Naive thymus-derived CD4-positive, alpha-beta T cell (primary cell): ENCODE results near the gene ST3GAL6. TPM values are rescaled to one million over a fixed set of nuclear protein-coding genes. Genes with fewer than 3 reads are reported as not detected.

Source experiments
- ATAC-seq: fragments of 150-1000 bp; cut with Tn5 transposase; 2 replicates; pipeline ENCODE4 v1.10.0; 2021; ENCODE audit warnings: mild to moderate bottlenecking, moderate library complexity
- CTCF ChIA-PET: fragments of 350-600 bp; sonication (Branson Sonifier 250); formaldehyde crosslinking; loops from one replicate; lab custom pipeline; 2021; ENCODE audit warnings: antibody characterized with exemption; lab: Charles Lee
- POLR2A ChIA-PET: fragments of 350-600 bp; sonication (Branson Sonifier 250); formaldehyde crosslinking; loops from one replicate; lab custom pipeline; 2021; ENCODE audit warnings: antibody characterized with exemption, inconsistent platforms; lab: Charles Lee
- DNase-seq, 9 donors: peaks; one replicate each; pipeline versions ENCODE4 v3.0.0 to v3.0.0-alpha.2; 2020 to 2022; ENCODE audit warnings: mixed read lengths in 1 of 9
- H3K27ac ChIP-seq: one replicate; pipeline ENCODE4 v1.7.0; 2013; ENCODE audit warnings: mild to moderate bottlenecking, low read depth, low read length, moderate library complexity
- H3K27me3 ChIP-seq, 2 donors: one replicate each; pipeline ENCODE4 v1.7.0; 2013; ENCODE audit warnings: low read length in 2 of 2, mild to moderate bottlenecking in 2 of 2, moderate library complexity in 2 of 2; ENCODE audit not compliant: control insufficient read depth in 2 of 2, insufficient read depth in 2 of 2
- H3K36me3 ChIP-seq, 3 experiments: 1 replicate in 2 of 3; 2 replicates in 1 of 3; pipeline ENCODE4 v1.7.0; 2013; ENCODE audit warnings: low read length in 3 of 3, mild to moderate bottlenecking in 3 of 3, moderate library complexity in 1 of 3; ENCODE audit not compliant: insufficient read depth in 3 of 3, control insufficient read depth in 2 of 3
- H3K4me1 ChIP-seq, 2 donors: one replicate each; pipeline ENCODE4 v1.7.0; 2013; ENCODE audit warnings: low read length in 2 of 2, mild to moderate bottlenecking in 2 of 2, moderate library complexity in 1 of 2; ENCODE audit not compliant: control insufficient read depth in 2 of 2, insufficient read depth in 2 of 2
- H3K4me3 ChIP-seq: 2 replicates; pipeline ENCODE4 v1.7.0; 2013; ENCODE audit warnings: mild to moderate bottlenecking, low read length
- H3K9me3 ChIP-seq, 3 experiments: 1 replicate in 2 of 3; 2 replicates in 1 of 3; pipeline ENCODE4 v1.7.0; 2013; ENCODE audit warnings: low read length in 3 of 3; ENCODE audit not compliant: control insufficient read depth in 2 of 3
- H3K27ac Mint-ChIP-seq, 9 donors: one replicate each; pipeline ENCODE4 v1.8.0; 2020 to 2022; ENCODE audit warnings: mixed read lengths in 9 of 9, mild to moderate bottlenecking in 8 of 9, moderate library complexity in 5 of 9, inconsistent platforms in 2 of 9
- H3K27me3 Mint-ChIP-seq, 5 donors: one replicate each; pipeline ENCODE4 v1.8.0; 2021 to 2022; ENCODE audit warnings: mixed read lengths in 5 of 5, mild to moderate bottlenecking in 1 of 5
- H3K36me3 Mint-ChIP-seq, 5 donors: one replicate each; pipeline ENCODE4 v1.8.0; 2020 to 2022; ENCODE audit warnings: mixed read lengths in 5 of 5, mild to moderate bottlenecking in 3 of 5, inconsistent platforms in 1 of 5
- H3K4me1 Mint-ChIP-seq, 7 donors: one replicate each; pipeline ENCODE4 v1.8.0; 2020 to 2022; ENCODE audit warnings: mixed read lengths in 7 of 7, mild to moderate bottlenecking in 3 of 7, inconsistent platforms in 1 of 7
- H3K4me3 Mint-ChIP-seq, 10 donors: one replicate each; pipeline ENCODE4 v1.8.0; 2020 to 2022; ENCODE audit warnings: mild to moderate bottlenecking in 10 of 10, mixed read lengths in 10 of 10, moderate library complexity in 6 of 10, inconsistent platforms in 2 of 10
- H3K9me3 Mint-ChIP-seq, 11 donors: one replicate each; pipeline ENCODE4 v1.8.0; 2020 to 2022; ENCODE audit warnings: mixed read lengths in 11 of 11, mild to moderate bottlenecking in 4 of 11, inconsistent platforms in 1 of 11, moderate library complexity in 1 of 11
- intact Hi-C, 2 donors: fragments of 100-400 bp; cut with micrococcal nuclease; formaldehyde crosslinking; loops; one replicate each; pipeline ENCODE4 v1.15.1; 2023
- polyA plus RNA-seq, 2 donors: library from polyadenylated mRNA; unstranded; fragments of 300-500 nt; fragmentation: Illumina TruSeq; gene quantifications; one replicate each; pipeline ENCODE4 v1.2.3, GENCODE V29; 2021
- total RNA-seq, 6 experiments: library from RNA in 5 of 6; stranded (reverse) in 5 of 6; gene quantifications; 1 replicate in 5 of 6; 2 replicates in 1 of 6; pipeline ENCODE4 v1.2.3 and lab custom pipeline; 2021 to 2026

Gene ST3GAL6
- total and polyA plus RNA-seq, 7 experiments from 2014 or later: 0.47 to 13.5 (median 0.78) TPM; not detected in 2

DNA sequence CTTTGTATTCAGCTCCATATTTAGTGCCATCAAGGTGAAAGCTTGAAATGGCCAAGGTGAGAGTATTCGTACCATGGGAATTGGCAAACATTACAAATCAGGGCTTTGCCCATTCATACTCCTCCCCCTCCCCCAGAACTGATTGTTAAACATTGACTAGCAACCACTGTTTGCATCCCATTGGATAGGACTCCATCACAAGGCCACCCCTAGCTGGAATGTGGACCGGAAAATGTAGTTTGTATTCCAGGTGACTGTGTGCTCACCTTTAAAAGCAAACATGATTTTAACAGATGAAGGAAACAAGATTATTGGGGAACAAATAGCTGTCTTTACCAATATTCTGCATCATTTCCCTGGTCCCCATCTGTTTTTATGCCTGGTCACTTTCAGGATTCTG, 14.1 kb downstream of the ST3GAL6 start:
- CTCF ChIA-PET: no interaction called here
- intact Hi-C loops: no loop called here
- POLR2A ChIA-PET: no interaction called here
- Mint-ChIP-seq H3K27ac (no peak overlapping the region), H3K4me1 (peaks cover 0 to 8% (median 0%) of the 10 kb centered on the region in 7 donors), H3K9me3 (peaks cover 0 to 3% (median 0%) of the 10 kb centered on the region in 11 donors), H3K36me3 (peaks cover 0 to 3% (median 0%) of the 10 kb centered on the region in 5 donors), H3K4me3 (no peak overlapping the region), H3K27me3 (peaks cover 12 to 64% (median 30%) of the 10 kb centered on the region in 5 donors)
- ATAC-seq: no peak
- DNase-seq: no peak
- no peak overlapping the region for H3K4me3 ChIP-seq
- H3K4me1 ChIP-seq: no peaks in the 10 kb centered on the region
- no peaks in the 10 kb centered on the region for H3K9me3 ChIP-seq
- peaks cover 0 to 6% of the 10 kb centered on the region in 2 donors for H3K27me3 ChIP-seq
- no peaks in the 10 kb centered on the region for H3K36me3 ChIP-seq
- H3K27ac ChIP-seq: no peak overlapping the region

GRCh38 chr3:98777801-98778220, 14.7 kb downstream of the ST3GAL6 start:
- Mint-ChIP-seq H3K4me3 (no peak overlapping the region), H3K4me1 (peaks cover 0 to 8% (median 0%) of the 10 kb centered on the region in 7 donors), H3K27me3 (peaks cover 12 to 59% (median 30%) of the 10 kb centered on the region in 5 donors), H3K36me3 (peaks cover 0 to 3% (median 0%) of the 10 kb centered on the region in 5 donors), H3K9me3 (peaks cover 0 to 3% (median 0%) of the 10 kb centered on the region in 11 donors), H3K27ac (no peak overlapping the region)
- Histone ChIP-seq H3K4me3 (no peak overlapping the region), H3K9me3 (no peaks in the 10 kb centered on the region), H3K27me3 (peaks cover 0 to 6% of the 10 kb centered on the region in 2 donors), H3K27ac (no peak overlapping the region), H3K4me1 (no peaks in the 10 kb centered on the region), H3K36me3 (no peaks in the 10 kb centered on the region)
- DNase-seq: no peak
- ChIA-PET POLR2A (no interaction called here), CTCF (no interaction called here)
- intact Hi-C loops: no loop called here
- no peak for ATAC-seq

DNA sequence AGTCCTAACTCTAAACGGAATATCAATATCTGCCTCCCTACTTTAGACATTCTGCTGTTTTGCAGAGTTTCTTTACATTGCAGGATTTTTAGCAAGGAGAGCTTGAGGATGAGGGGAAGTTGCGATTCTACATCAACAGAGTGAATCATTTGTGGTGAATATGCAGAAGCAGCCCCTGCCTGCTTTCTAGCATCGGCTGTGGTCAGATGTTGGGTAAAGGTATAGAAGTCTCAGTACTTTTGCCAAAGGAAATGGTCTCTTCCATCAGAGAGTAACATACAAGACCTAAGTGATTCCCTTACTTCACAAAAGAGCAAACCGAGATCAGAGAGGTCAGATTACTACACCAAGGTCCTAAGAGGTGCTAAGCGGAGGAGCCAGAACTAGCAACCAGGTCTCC, 15.2 kb downstream of the ST3GAL6 start:
- CTCF ChIA-PET: no interaction called here

DNA sequence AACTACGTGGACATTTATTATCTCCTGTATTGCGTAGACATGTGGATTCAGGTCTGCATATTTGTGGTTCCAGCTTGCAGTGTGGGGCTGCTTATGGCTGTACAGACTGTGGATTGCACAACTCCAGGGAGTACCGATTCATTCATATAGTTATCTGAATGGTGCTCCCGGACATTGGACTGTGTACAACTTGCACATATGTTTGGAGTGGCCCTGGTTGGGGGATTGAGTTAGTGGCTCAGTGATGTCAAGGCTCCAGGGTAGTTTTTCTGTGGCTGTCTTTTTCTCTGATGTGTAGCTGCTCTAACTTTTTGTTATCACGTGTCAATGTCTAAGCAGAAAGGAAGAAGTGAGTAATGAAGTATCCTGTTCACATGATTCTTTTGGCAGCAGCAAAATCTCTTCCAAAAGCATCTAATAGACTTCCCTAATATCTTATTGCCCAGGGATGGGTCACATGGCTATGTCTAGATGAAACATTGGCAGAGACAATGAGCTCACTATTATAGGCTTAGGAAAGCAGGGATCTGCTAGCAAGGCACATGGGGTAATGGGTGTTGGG, 15.8 kb downstream of the ST3GAL6 start:
- peaks cover 0 to 8% (median 0%) of the 10 kb centered on the region in 7 donors for H3K4me1 Mint-ChIP-seq
- Histone ChIP-seq H3K36me3 (no peaks in the 10 kb centered on the region), H3K4me1 (no peaks in the 10 kb centered on the region), H3K9me3 (no peaks in the 10 kb centered on the region), H3K4me3 (no peak overlapping the region), H3K27ac (no peak overlapping the region), H3K27me3 (no peaks in the 10 kb centered on the region)
- DNase-seq: no peak
- peaks cover 0 to 3% (median 0%) of the 10 kb centered on the region in 5 donors for H3K36me3 Mint-ChIP-seq
- peaks cover 0 to 3% (median 0%) of the 10 kb centered on the region in 11 donors for H3K9me3 Mint-ChIP-seq
- CTCF ChIA-PET: no interaction called here
- peaks cover 9 to 50% (median 25%) of the 10 kb centered on the region in 5 donors for H3K27me3 Mint-ChIP-seq
- ATAC-seq: peak; percentile 74
- POLR2A ChIA-PET: no interaction called here
- intact Hi-C loops: no loop called here
- H3K27ac Mint-ChIP-seq: peak overlapping the region in 1 of 9 donors; percentile 28
- H3K4me3 Mint-ChIP-seq: no peak overlapping the region

More for the DNA sequence above, 15.2 kb downstream of the ST3GAL6 start:
- Histone ChIP-seq H3K9me3 (no peaks in the 10 kb centered on the region), H3K27me3 (peaks cover 0 to 4% of the 10 kb centered on the region in 2 donors), H3K27ac (no peak overlapping the region), H3K4me1 (no peaks in the 10 kb centered on the region), H3K4me3 (no peak overlapping the region), H3K36me3 (no peaks in the 10 kb centered on the region)
- peaks cover 12 to 55% (median 28%) of the 10 kb centered on the region in 5 donors for H3K27me3 Mint-ChIP-seq
- DNase-seq (no peak), ATAC-seq (peak; percentile 71)
- no peak overlapping the region for H3K4me3 Mint-ChIP-seq
- POLR2A ChIA-PET: no interaction called here
- intact Hi-C loops: no loop called here
- H3K36me3 Mint-ChIP-seq: peaks cover 0 to 3% (median 0%) of the 10 kb centered on the region in 5 donors
- peaks cover 0 to 3% (median 0%) of the 10 kb centered on the region in 11 donors for H3K9me3 Mint-ChIP-seq
- H3K4me1 Mint-ChIP-seq: peaks cover 0 to 8% (median 0%) of the 10 kb centered on the region in 7 donors
- H3K27ac Mint-ChIP-seq: no peak overlapping the region

DNA sequence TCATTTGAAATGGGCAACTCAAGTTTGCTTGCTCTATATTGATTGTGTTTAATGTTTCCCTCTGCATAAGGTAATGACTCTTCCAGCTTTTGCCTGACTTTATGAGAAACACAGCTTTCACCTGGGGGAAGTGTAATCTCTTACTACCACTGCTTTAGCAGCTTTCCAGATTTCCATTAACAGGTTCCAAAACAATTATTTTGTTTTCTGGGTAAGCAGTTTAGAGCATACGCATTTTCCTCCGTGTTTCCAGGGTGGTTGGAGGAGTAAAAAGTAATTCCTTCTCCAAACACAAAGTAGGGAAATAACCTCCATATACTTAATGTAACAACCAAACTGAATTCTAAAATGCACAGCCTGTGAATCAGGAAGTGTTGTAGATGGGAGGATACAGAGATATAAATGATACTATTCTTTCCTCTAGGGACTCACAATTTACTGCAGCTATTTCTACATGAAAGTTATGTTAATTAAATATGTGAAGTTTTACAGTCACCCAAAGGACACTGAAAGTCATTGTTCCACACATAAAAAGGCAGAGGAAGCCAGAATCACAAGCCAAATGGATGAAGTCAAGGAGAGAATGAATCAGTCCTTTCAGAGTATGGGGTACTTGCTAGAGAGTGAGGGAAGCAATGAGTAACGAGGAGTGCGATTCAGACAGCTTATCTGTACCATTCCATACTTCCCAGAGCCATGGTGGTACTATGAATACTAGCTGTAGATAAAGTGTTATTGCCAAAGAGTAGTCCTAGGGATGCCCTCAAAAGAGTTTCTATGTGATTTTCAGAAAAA, 16.6 kb downstream of the ST3GAL6 start:
- H3K36me3 ChIP-seq: no peaks in the 10 kb centered on the region
- H3K27me3 ChIP-seq: no peaks in the 10 kb centered on the region
- H3K4me1 ChIP-seq: no peaks in the 10 kb centered on the region
- peaks cover 0 to 2% (median 0%) of the 10 kb centered on the region in 11 donors for H3K9me3 Mint-ChIP-seq
- intact Hi-C loops: no loop called here
- peaks cover 9 to 44% (median 25%) of the 10 kb centered on the region in 5 donors for H3K27me3 Mint-ChIP-seq
- no peak for DNase-seq
- no peak for ATAC-seq
- H3K4me1 Mint-ChIP-seq: peaks cover 0 to 8% (median 0%) of the 10 kb centered on the region in 7 donors
- ChIA-PET POLR2A (no interaction called here), CTCF (no interaction called here)
- H3K9me3 ChIP-seq: no peaks in the 10 kb centered on the region
- no peak overlapping the region for H3K4me3 ChIP-seq
- peaks cover 0 to 3% (median 0%) of the 10 kb centered on the region in 5 donors for H3K36me3 Mint-ChIP-seq
- no peak overlapping the region for H3K4me3 Mint-ChIP-seq
- no peak overlapping the region for H3K27ac ChIP-seq
- H3K27ac Mint-ChIP-seq: no peak overlapping the region

GRCh38 chr3:98780343-98780742, 17.2 kb downstream of the ST3GAL6 start:
- peaks cover 0 to 2% (median 0%) of the 10 kb centered on the region in 11 donors for H3K9me3 Mint-ChIP-seq
- intact Hi-C loops: no loop called here
- H3K27ac ChIP-seq: no peak overlapping the region
- POLR2A ChIA-PET: no interaction called here
- peaks cover 0 to 3% (median 0%) of the 10 kb centered on the region in 5 donors for H3K36me3 Mint-ChIP-seq
- H3K4me1 Mint-ChIP-seq: peaks cover 0 to 8% (median 0%) of the 10 kb centered on the region in 7 donors
- no peak overlapping the region for H3K4me3 Mint-ChIP-seq
- CTCF ChIA-PET: interaction anchor here (0.6 kb wide), 1 partner anchor 566 kb away, joined by 3 read pairs; no protein-coding TSS in a partner anchor
- no peaks in the 10 kb centered on the region for H3K4me1 ChIP-seq
- no peaks in the 10 kb centered on the region for H3K9me3 ChIP-seq
- no peaks in the 10 kb centered on the region for H3K36me3 ChIP-seq
- H3K27ac Mint-ChIP-seq: no peak overlapping the region
- no peak overlapping the region for H3K4me3 ChIP-seq
- no peaks in the 10 kb centered on the region for H3K27me3 ChIP-seq
- peaks cover 10 to 40% (median 25%) of the 10 kb centered on the region in 5 donors for H3K27me3 Mint-ChIP-seq
- ATAC-seq (no peak), DNase-seq (no peak)
